K562 (cell line): ENCODE measurements around the gene LARP4B. TPM values are rescaled to one million over a fixed set of nuclear protein-coding genes. Genes with fewer than 3 reads are reported as not detected.

Source experiments
- ATAC-seq: fragments of 200-7000 bp; cut with Tn5 transposase; 3 replicates; pipeline ENCODE4 v1.9.1; 2020; ENCODE audit warnings: moderate library complexity
- BruUV-seq: library from RNA; stranded (reverse); fragments of 400-500 nt; replicated peaks from 2 replicates; lab custom pipeline; 2021; lab: Mats Ljungman, UMichigan
- CTCF ChIA-PET: fragments of 300-600 bp; formaldehyde crosslinking; extraction: SDS; loops from one replicate; lab custom pipeline; 2021; ENCODE audit warnings: low intra/inter-chr PET ratio; lab: Yijun Ruan, JAX
- POLR2A ChIA-PET: fragments of 300-600, 350-650 bp; sonication (Branson Sonifier 250); formaldehyde crosslinking; extraction: SDS; loops from one replicate; lab custom pipeline; 2021; ENCODE audit warnings: antibody characterized with exemption, inconsistent platforms; lab: Yijun Ruan, JAX
- DNase-seq, 4 experiments: peaks; one replicate each; pipeline versions ENCODE4 v3.0.0 to v3.0.0-alpha.2; 2011 to 2018; ENCODE audit warnings: low spot score in 3 of 4, mixed read lengths in 3 of 4; ENCODE audit errors: extremely low read depth in 1 of 4
- FAIRE-seq: peaks from 2 replicates; lab custom pipeline; 2011; peaks lifted over from hg19 to GRCh38; lab: Jason Lieb, UNC
- H2AFZ ChIP-seq: 2 replicates; pipeline ENCODE4 v1.6.0; 2011; ENCODE audit warnings: low read depth, low read length, control low read depth, inconsistent platforms
- H3K27ac ChIP-seq: fragments of 200-600 bp; 3 replicates; pipeline ENCODE4 v1.8.0; 2011; ENCODE audit warnings: low read depth, mild to moderate bottlenecking, control low read depth, inconsistent platforms, low read length, moderate library complexity, mixed read lengths; ENCODE audit errors: extremely low read depth
- H3K27me3 ChIP-seq, 2 experiments: fragments of 300-600 bp in 1 of 2; 2 replicates in 1 of 2; 3 replicates in 1 of 2; pipeline versions ENCODE4 v1.6.0 to v1.8.0; 2011; ENCODE audit warnings: inconsistent platforms in 2 of 2, low read length in 2 of 2, mild to moderate bottlenecking in 1 of 2, mixed read lengths in 1 of 2, moderate library complexity in 1 of 2; ENCODE audit not compliant: control insufficient read depth in 2 of 2, insufficient read depth in 2 of 2
- H3K36me3 ChIP-seq: fragments of 300-600 bp; 3 replicates; pipeline ENCODE4 v1.8.0; 2011; ENCODE audit warnings: mild to moderate bottlenecking, low read length, inconsistent platforms; ENCODE audit not compliant: control insufficient read depth, insufficient read depth
- H3K4me1 ChIP-seq, 2 experiments: fragments of 200-600 bp in 1 of 2; replicated peaks in 1 of 2; 2 replicates in 1 of 2; 3 replicates in 1 of 2; pipeline versions ENCODE4 v1.5.1 to v1.8.0; 2011; ENCODE audit warnings: inconsistent platforms in 2 of 2, low read length in 2 of 2, mild to moderate bottlenecking in 1 of 2, mixed read lengths in 1 of 2, moderate library complexity in 1 of 2; ENCODE audit not compliant: control insufficient read depth in 2 of 2, insufficient read depth in 2 of 2
- H3K4me2 ChIP-seq: 2 replicates; pipeline ENCODE4 v1.6.1; 2011; ENCODE audit warnings: low read length, control low read depth, inconsistent platforms, mixed read lengths; ENCODE audit not compliant: insufficient read depth
- H3K4me3 ChIP-seq: fragments of 200-600 bp; sonication (generic), shearing (Covaris generic); 2 replicates; pipeline ENCODE4 v1.5.1; 2016; ENCODE audit warnings: control low read depth, inconsistent platforms
- H3K79me2 ChIP-seq: fragments of 200-600 bp; 3 replicates; pipeline ENCODE4 v1.8.0; 2011; ENCODE audit warnings: low read length, inconsistent platforms; ENCODE audit not compliant: control insufficient read depth, insufficient read depth
- H3K9ac ChIP-seq, 2 experiments: 2 replicates each; pipeline versions ENCODE4 v1.6.0 to v1.6.1; 2011; ENCODE audit warnings: low read depth in 2 of 2, low read length in 2 of 2, control low read depth in 1 of 2, inconsistent platforms in 1 of 2, mild to moderate bottlenecking in 1 of 2, mixed read lengths in 1 of 2; ENCODE audit not compliant: insufficient read depth in 1 of 2
- H3K9me1 ChIP-seq: one replicate; pipeline ENCODE4 v1.6.0; 2011; ENCODE audit warnings: inconsistent platforms, mild to moderate bottlenecking, low read length, moderate library complexity; ENCODE audit not compliant: control insufficient read depth, insufficient read depth
- H3K9me3 ChIP-seq: replicated peaks from 2 replicates; pipeline ENCODE4 v1.5.1; 2011; ENCODE audit warnings: low read depth, low read length, inconsistent platforms; ENCODE audit not compliant: control insufficient read depth, insufficient read depth
- H4K20me1 ChIP-seq: replicated peaks from 2 replicates; pipeline ENCODE4 v1.6.1; 2011; ENCODE audit warnings: low read length, inconsistent platforms, mixed read lengths; ENCODE audit not compliant: control insufficient read depth, insufficient read depth
- CEBPG ChIP-seq, 3 experiments: fragments of 200-800 bp in 1 of 3; sonication (Bioruptor generic) in 1 of 3; sonication (generic) in 1 of 3; formaldehyde crosslinking in 1 of 3; IDR thresholded peaks in 2 of 3; conservative IDR thresholded peaks in 1 of 3; 2 replicates each; pipeline versions ENCODE4 v1.6.1 to v1.8.0; 2016 to 2022; ENCODE audit warnings: missing compliant biosample characterization in 2 of 3, missing genetic modification characterization in 2 of 3, mild to moderate bottlenecking in 1 of 3, missing genetic modification reagents in 1 of 3
- E2F1 ChIP-seq: sonication (generic); formaldehyde crosslinking; IDR thresholded peaks from 2 replicates; pipeline ENCODE4 v1.8.1; 2023; ENCODE audit warnings: mild to moderate bottlenecking, missing genetic modification reagents, moderate library complexity
- KDM2B ChIP-seq: fragments of 250-450 bp; sonication (Bioruptor Pico); IDR thresholded peaks from 2 replicates; pipeline ENCODE4 v1.8.0; 2021; ENCODE audit warnings: mild to moderate bottlenecking, moderate library complexity
- MYC ChIP-seq, 2 experiments: fragments of 250-450 bp in 1 of 2; sonication (Bioruptor Pico) in 1 of 2; IDR thresholded peaks; 2 replicates each; pipeline versions ENCODE4 v1.5.1 to v1.6.1; 2012 to 2021; ENCODE audit warnings: low read depth in 2 of 2, borderline replicate concordance in 1 of 2, improper control_type of control experiment in 1 of 2, low read length in 1 of 2, mild to moderate bottlenecking in 1 of 2, moderate library complexity in 1 of 2
- TOE1 ChIP-seq, 2 experiments: fragments of 450-650 bp in 1 of 2; sonication (generic) in 1 of 2; formaldehyde crosslinking in 1 of 2; IDR thresholded peaks; 2 replicates each; pipeline versions ENCODE4 v1.7.1 to v1.8.0; 2016 to 2022; ENCODE audit warnings: borderline replicate concordance in 2 of 2, mild to moderate bottlenecking in 2 of 2, antibody characterized with exemption in 1 of 2, inconsistent platforms in 1 of 2, low read depth in 1 of 2, missing genetic modification reagents in 1 of 2, moderate library complexity in 1 of 2
- ZNF124 ChIP-seq: sonication (generic); formaldehyde crosslinking; IDR thresholded peaks from 2 replicates; pipeline ENCODE4 v1.8.1; 2022; ENCODE audit warnings: missing genetic modification reagents
- ZNF407 ChIP-seq: fragments of 450-650 bp; IDR thresholded peaks from 2 replicates; pipeline ENCODE4 v1.6.1; 2016; ENCODE audit warnings: low read depth
- ZNF561 ChIP-seq: fragments of 450-650 bp; formaldehyde crosslinking; conservative IDR thresholded peaks from 2 replicates; pipeline ENCODE4 v1.4.0; 2020; ENCODE audit warnings: mild to moderate bottlenecking, moderate library complexity
- WGBS: fragments of 100-300 bp; shearing (Covaris generic); methylation state at CpG from one replicate; pipeline ENCODE4 v1.1.6; 2016; ENCODE audit warnings: low coverage, mixed read lengths; ENCODE audit not compliant: insufficient coverage; ENCODE audit errors: missing lambda C conversion rate; 5-methylcytosine and 5-hydroxymethylcytosine counted together
- in situ Hi-C: fragments of 300-500 bp; cut with MboI; formaldehyde crosslinking; loops from 4 replicates; pipeline ENCODE4 v1.15.0; 2018; ENCODE audit warnings: inconsistent platforms, mixed read lengths
- intact Hi-C: fragments of 100-400 bp; cut with micrococcal nuclease; formaldehyde crosslinking; loops from 2 replicates; pipeline ENCODE4 v1.14.2; 2022
- polyA plus RNA-seq, 8 experiments: library from polyadenylated mRNA; depleted of rRNA in 4 of 8; stranded (reverse) in 5 of 8; unstranded in 3 of 8; fragments of >200 nt; fragmentation: Nextera tagmentation in 2 of 8; fragmentation: Illumina TruSeq in 1 of 8; extraction: Ambion mirVana in 2 of 8; extraction: Trizol in 1 of 8; gene quantifications; 2 replicates each; pipeline versions ENCODE4 v1.2.1 to v1.2.3, GENCODE V29; 2011 to 2014; ENCODE audit warnings: inconsistent platforms in 1 of 8, missing spikeins in 1 of 8
- total RNA-seq, 7 experiments: library from RNA; depleted of rRNA in 6 of 7; stranded (reverse); fragments of >200 nt in 6 of 7; fragmentation: Illumina TruSeq in 2 of 7; extraction: Trizol in 2 of 7; gene quantifications; 2 replicates each; pipeline versions ENCODE4 v1.2.1 to v1.2.3, GENCODE V29; 2011 to 2021; ENCODE audit warnings: low replicate concordance in 1 of 7
- TF ChIP-seq, protein P1 (sequence below): fragments of 450-650 bp; formaldehyde crosslinking; IDR thresholded peaks from 2 replicates; pipeline ENCODE4 v1.4.0; 2020; ENCODE audit warnings: mild to moderate bottlenecking, moderate library complexity

Gene LARP4B
- total and polyA plus RNA-seq, 9 of the 15 experiments (the other 6 are each of a cell fraction or from before 2014, with no cell fraction given): 11.8 to 130 (median 42.6) TPM

- Histone ChIP-seq H3K4me2 (no peak overlapping the region), H4K20me1 (no peaks in the 10 kb centered on the region), H3K27ac (no peak overlapping the region), H3K79me2 (peaks cover 24% of the 10 kb centered on the region; the same call in 2 of the 3 replicates), H3K4me3 (no peak overlapping the region), H3K36me3 (peaks cover 87% of the 10 kb centered on the region), H3K27me3 (no peaks in the 10 kb centered on the region), H3K9ac (no peak overlapping the region), H3K9me3 (no peaks in the 10 kb centered on the region), H3K4me1 (no peaks in the 10 kb centered on the region), H3K9me1 (no peaks in the 10 kb centered on the region), H2AFZ (no peak overlapping the region)
- DNase-seq (no peak), ATAC-seq (no peak), FAIRE-seq (no peak)
- WGBS: 90% methylated on average over 7 of the region's 7 CpGs
- POLR2A ChIA-PET: no interaction called here
- CTCF ChIA-PET: no interaction called here
- in situ Hi-C loops (no loop called here), intact Hi-C loops (no loop called here)
- no TSS peak for BruUV-seq
- no peak for TF ChIP-seq ZNF561
- TF ChIP-seq, protein P1, sequence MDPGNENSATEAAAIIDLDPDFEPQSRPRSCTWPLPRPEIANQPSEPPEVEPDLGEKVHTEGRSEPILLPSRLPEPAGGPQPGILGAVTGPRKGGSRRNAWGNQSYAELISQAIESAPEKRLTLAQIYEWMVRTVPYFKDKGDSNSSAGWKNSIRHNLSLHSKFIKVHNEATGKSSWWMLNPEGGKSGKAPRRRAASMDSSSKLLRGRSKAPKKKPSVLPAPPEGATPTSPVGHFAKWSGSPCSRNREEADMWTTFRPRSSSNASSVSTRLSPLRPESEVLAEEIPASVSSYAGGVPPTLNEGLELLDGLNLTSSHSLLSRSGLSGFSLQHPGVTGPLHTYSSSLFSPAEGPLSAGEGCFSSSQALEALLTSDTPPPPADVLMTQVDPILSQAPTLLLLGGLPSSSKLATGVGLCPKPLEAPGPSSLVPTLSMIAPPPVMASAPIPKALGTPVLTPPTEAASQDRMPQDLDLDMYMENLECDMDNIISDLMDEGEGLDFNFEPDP (CRISPR knock-in tag): no peak
- no peak for TF ChIP-seq ZNF407
- no peak for TF ChIP-seq CEBPG (CRISPR knock-in tag; IDR thresholded peaks at IDR 0.05)
- peak in 1 of 2 experiments; percentile 79; a peak in 3 of 4 replicates for TF ChIP-seq CEBPG (tag; conservative IDR thresholded peaks at IDR 0.05 in 1 of 2, IDR thresholded peaks at IDR 0.05 in 1 of 2)
- TF ChIP-seq ZNF124: no peak
- no peak for TF ChIP-seq TOE1 (IDR thresholded peaks at IDR 0.05; ENCODE audit: borderline replicate concordance)
- no peak for TF ChIP-seq TOE1 (CRISPR knock-in tag; IDR thresholded peaks at IDR 0.05; ENCODE audit: borderline replicate concordance, low read depth)
- TF ChIP-seq E2F1 (CRISPR knock-in tag): no peak
- TF ChIP-seq MYC (IDR thresholded peaks at IDR 0.05; ENCODE audit: low read depth, low read length): no peak
- TF ChIP-seq MYC (CRISPR knock-in tag; IDR thresholded peaks at IDR 0.05; ENCODE audit: borderline replicate concordance, low read depth): no peak
- no peak for TF ChIP-seq KDM2B (CRISPR knock-in tag)
These were observed 94.7 kb downstream of the LARP4B start for GRCh38 chr10:836782-837181.
